GM21381 (cell line): Measurements from ENCODE around the gene FSD1L.
A peak's percentile ranks its signal among the peaks of the same experiment; 100 is the strongest.

Source experiments
- ATAC-seq: cut with Tn5 transposase; IDR thresholded peaks from one replicate; pipeline ENCODE4 v1.9.1; 2021; ENCODE audit warnings: mild to moderate bottlenecking, moderate library complexity; ENCODE audit not compliant: unreplicated experiment

The FSD1L gene

GRCh38 chr9:105447814-105448812 lies at the start of gene FSD1L:
Gene FSD1L (plus strand): TSS chr9:105448034. CDS start chr9:105448221, 187 bp downstream.
- ATAC-seq = peak; percentile 94

- no peak for ATAC-seq
Observed at GRCh38 chr9:105399117-105399516, 48.7 kb upstream of the FSD1L start.

GRCh38 chr9:105401651-105402050 lies 46.2 kb upstream of the FSD1L start:
- ATAC-seq = no peak

GRCh38 chr9:105403552-105404248 lies 44.1 kb upstream of the FSD1L start:
- ATAC-seq = no peak

- ATAC-seq = peak; percentile 95
Observed at GRCh38 chr9:105405514-105406131, 42.2 kb upstream of the FSD1L start.

- ATAC-seq = no peak
Observed at GRCh38 chr9:105406369-105406768, 41.5 kb upstream of the FSD1L start.

GRCh38 chr9:105413525-105413924 lies 34.3 kb upstream of the FSD1L start:
- ATAC-seq = no peak

GRCh38 chr9:105414947-105415661 lies 32.7 kb upstream of the FSD1L start:
- ATAC-seq = peak; percentile 66

GRCh38 chr9:105415662-105415980 lies 32.2 kb upstream of the FSD1L start:
- no peak for ATAC-seq

GRCh38 chr9:105416840-105417239 lies 31.0 kb upstream of the FSD1L start:
- peak; percentile 75 for ATAC-seq

GRCh38 chr9:105418588-105419500 lies 29.0 kb upstream of the FSD1L start:
- no peak for ATAC-seq

GRCh38 chr9:105419816-105420597 lies 27.8 kb upstream of the FSD1L start:
- no peak for ATAC-seq

- no peak for ATAC-seq
Observed at GRCh38 chr9:105421154-105421553, 26.7 kb upstream of the FSD1L start.

GRCh38 chr9:105421864-105422263 lies 26.0 kb upstream of the FSD1L start:
- no peak for ATAC-seq

GRCh38 chr9:105425816-105426433 lies 21.9 kb upstream of the FSD1L start:
- ATAC-seq = no peak

GRCh38 chr9:105426657-105427056 lies 21.2 kb upstream of the FSD1L start:
- no peak for ATAC-seq

GRCh38 chr9:105431424-105432246 lies 16.2 kb upstream of the FSD1L start:
- ATAC-seq = no peak
